Cortex of kidney (tissue), 1 donor: Measurements from ENCODE around the gene KLK2.
"Not testable (repeated sequence)": the region's sequence is repeated elsewhere in the genome, so short reads cannot be mapped to it uniquely, and the experiment has no call there.

Experiments used
- DNase-seq: peaks from one replicate; lab custom pipeline; 2025; lab: John Stamatoyannopoulos, UW

Gene KLK2

GRCh38 chr19:50894478-50895356, 21.5 kb downstream of the KLK2 start:
- no peak for DNase-seq

- not testable (repeated sequence) for DNase-seq
These were observed 22.9 kb downstream of the KLK2 start for GRCh38 chr19:50896089-50896590.

GRCh38 chr19:50896591-50897190, 23.5 kb downstream of the KLK2 start:
- no peak for DNase-seq

- no peak for DNase-seq
These were observed 24.0 kb downstream of the KLK2 start for GRCh38 chr19:50897191-50897607.

- DNase-seq = no peak
These were observed 24.4 kb downstream of the KLK2 start for GRCh38 chr19:50897612-50898011.

GRCh38 chr19:50898018-50898417, 24.8 kb downstream of the KLK2 start:
- no peak for DNase-seq

GRCh38 chr19:50899569-50899968, 26.3 kb downstream of the KLK2 start:
- DNase-seq = no peak

- no peak for DNase-seq
These were observed 29.4 kb downstream of the KLK2 start for GRCh38 chr19:50902640-50903039.

- no peak for DNase-seq
These were observed 33.0 kb downstream of the KLK2 start for GRCh38 chr19:50906217-50906616.

GRCh38 chr19:50908336-50908735, 35.1 kb downstream of the KLK2 start:
- no peak for DNase-seq

GRCh38 chr19:50909240-50910070, 36.2 kb downstream of the KLK2 start:
- no peak for DNase-seq

GRCh38 chr19:50910722-50911121, 37.5 kb downstream of the KLK2 start:
- DNase-seq = no peak

- no peak for DNase-seq
These were observed 38.2 kb downstream of the KLK2 start, which contains the start of gene KLK4 for GRCh38 chr19:50911206-50912101. Gene KLK4 (minus strand): TSS chr19:50911395. CDS start chr19:50910738, 657 bp downstream.

GRCh38 chr19:50912102-50912599, 38.9 kb downstream of the KLK2 start:
- no peak for DNase-seq

- no peak for DNase-seq
These were observed 39.8 kb downstream of the KLK2 start for GRCh38 chr19:50912727-50913716.

- DNase-seq = no peak
These were observed 42.8 kb downstream of the KLK2 start for GRCh38 chr19:50916069-50916468.

- DNase-seq = no peak
These were observed 48.4 kb downstream of the KLK2 start for GRCh38 chr19:50921426-50922316.

GRCh38 chr19:50922317-50922853, 49.1 kb downstream of the KLK2 start:
- no peak for DNase-seq
